ENCODE results near the gene PACRG.

PACRG gene

GRCh38 chr6:163183806-163184205 lies 456.0 kb downstream of the PACRG start:
- no peak for FAIRE-seq

GRCh38 chr6:163185744-163186143 lies 458.0 kb downstream of the PACRG start:
- FAIRE-seq: no peak

- no peak for FAIRE-seq
Observed at GRCh38 chr6:163186527-163186926, 458.8 kb downstream of the PACRG start.

GRCh38 chr6:163187201-163187600 lies 459.4 kb downstream of the PACRG start:
- FAIRE-seq: no peak

GRCh38 chr6:163187606-163188005 lies 459.8 kb downstream of the PACRG start:
- no peak for FAIRE-seq

- no peak for FAIRE-seq
Observed at GRCh38 chr6:163188746-163189145, 461.0 kb downstream of the PACRG start.

- FAIRE-seq: no peak
Observed at GRCh38 chr6:163189609-163190008, 461.8 kb downstream of the PACRG start.

- no peak for FAIRE-seq
Observed at GRCh38 chr6:163190786-163191185, 463.0 kb downstream of the PACRG start.

GRCh38 chr6:163191704-163192537 lies 464.1 kb downstream of the PACRG start:
- FAIRE-seq: no peak

GRCh38 chr6:163192591-163192990 lies 464.8 kb downstream of the PACRG start:
- FAIRE-seq: no peak

GRCh38 chr6:163193326-163193725 lies 465.6 kb downstream of the PACRG start:
- FAIRE-seq: no peak

- no peak for FAIRE-seq
Observed at GRCh38 chr6:163195721-163196691, 468.2 kb downstream of the PACRG start.

GRCh38 chr6:163197839-163198238 lies 470.1 kb downstream of the PACRG start:
- FAIRE-seq: no peak

- FAIRE-seq: no peak
Observed at GRCh38 chr6:163198396-163198795, 470.6 kb downstream of the PACRG start.

GRCh38 chr6:163199371-163199770 lies 471.6 kb downstream of the PACRG start:
- FAIRE-seq: no peak

- FAIRE-seq: no peak
Observed at GRCh38 chr6:163200289-163200688, 472.5 kb downstream of the PACRG start.

GRCh38 chr6:163200694-163201093 lies 472.9 kb downstream of the PACRG start:
- no peak for FAIRE-seq

GRCh38 chr6:163201855-163202254 lies 474.1 kb downstream of the PACRG start:
- FAIRE-seq: no peak

- FAIRE-seq: no peak
Observed at GRCh38 chr6:163206196-163206595, 478.4 kb downstream of the PACRG start.

- no peak for FAIRE-seq
Observed at GRCh38 chr6:163207431-163208383, 479.9 kb downstream of the PACRG start.

GRCh38 chr6:163209005-163209404 lies 481.2 kb downstream of the PACRG start:
- no peak for FAIRE-seq

- FAIRE-seq: no peak
Observed at GRCh38 chr6:163212123-163212522, 484.3 kb downstream of the PACRG start.
